ENCODE results near the gene SKIDA1. TPM values are rescaled to one million over a fixed set of nuclear protein-coding genes. Genes with fewer than 3 reads are reported as not detected.

Gene SKIDA1
- total and polyA plus RNA-seq, 3 donors from 2014 or later: 4.7 to 6.9 (median 6.6) TPM

DNA sequence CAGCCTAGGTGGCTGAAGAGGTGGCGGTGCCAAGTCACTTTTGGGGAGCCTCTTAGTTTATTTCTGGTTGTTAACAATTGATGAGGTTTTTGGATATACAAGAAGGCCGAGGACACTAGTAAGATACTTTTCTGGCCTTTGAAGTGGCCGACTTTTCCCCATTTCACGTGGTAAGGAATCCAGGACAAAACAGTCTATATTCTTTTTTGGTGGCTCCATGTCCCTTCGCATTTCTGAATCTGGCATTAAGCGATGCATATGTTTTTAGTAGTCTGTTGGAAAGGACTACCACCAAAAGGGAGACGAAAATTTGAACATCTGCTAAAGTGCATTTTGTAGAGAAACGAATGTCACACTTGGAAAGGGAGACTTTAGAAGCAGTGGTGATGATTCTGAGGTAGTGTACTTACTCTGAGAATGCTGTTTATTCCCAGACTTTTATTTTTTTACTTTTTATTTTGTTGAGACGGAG, 10.0 kb upstream of the SKIDA1 start:
- Histone ChIP-seq H3K36me3 (ENCODE audit: low read depth, missing control alignments) (no peaks in the 10 kb centered on the region), H3K9me3 (no peaks in the 10 kb centered on the region), H3K27me3 (no peaks in the 10 kb centered on the region), H3K4me3 (peak overlapping the region; percentile 84 to 93), H3K27ac (peak overlapping the region; percentile 80 to 100), H3K4me1 (peaks cover 12% of the 10 kb centered on the region)
- WGBS, 2 donors: 14 to 19% methylated on average over 9 of the region's 9 CpGs
- intact Hi-C loops (cut with DNase I; ENCODE audit: low total_unique reads): loop anchor here (2.0 to 10.0 kb wide), 2 partner anchors 41 to 719 kb away; no protein-coding TSS in a partner anchor
- DNase-seq: no peak
- TF ChIP-seq, protein P1, sequence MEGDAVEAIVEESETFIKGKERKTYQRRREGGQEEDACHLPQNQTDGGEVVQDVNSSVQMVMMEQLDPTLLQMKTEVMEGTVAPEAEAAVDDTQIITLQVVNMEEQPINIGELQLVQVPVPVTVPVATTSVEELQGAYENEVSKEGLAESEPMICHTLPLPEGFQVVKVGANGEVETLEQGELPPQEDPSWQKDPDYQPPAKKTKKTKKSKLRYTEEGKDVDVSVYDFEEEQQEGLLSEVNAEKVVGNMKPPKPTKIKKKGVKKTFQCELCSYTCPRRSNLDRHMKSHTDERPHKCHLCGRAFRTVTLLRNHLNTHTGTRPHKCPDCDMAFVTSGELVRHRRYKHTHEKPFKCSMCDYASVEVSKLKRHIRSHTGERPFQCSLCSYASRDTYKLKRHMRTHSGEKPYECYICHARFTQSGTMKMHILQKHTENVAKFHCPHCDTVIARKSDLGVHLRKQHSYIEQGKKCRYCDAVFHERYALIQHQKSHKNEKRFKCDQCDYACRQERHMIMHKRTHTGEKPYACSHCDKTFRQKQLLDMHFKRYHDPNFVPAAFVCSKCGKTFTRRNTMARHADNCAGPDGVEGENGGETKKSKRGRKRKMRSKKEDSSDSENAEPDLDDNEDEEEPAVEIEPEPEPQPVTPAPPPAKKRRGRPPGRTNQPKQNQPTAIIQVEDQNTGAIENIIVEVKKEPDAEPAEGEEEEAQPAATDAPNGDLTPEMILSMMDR (IDR thresholded peaks at IDR 0.05): no peak
- TF ChIP-seq POLR2A (IDR thresholded peaks at IDR 0.05): no peak

DNA sequence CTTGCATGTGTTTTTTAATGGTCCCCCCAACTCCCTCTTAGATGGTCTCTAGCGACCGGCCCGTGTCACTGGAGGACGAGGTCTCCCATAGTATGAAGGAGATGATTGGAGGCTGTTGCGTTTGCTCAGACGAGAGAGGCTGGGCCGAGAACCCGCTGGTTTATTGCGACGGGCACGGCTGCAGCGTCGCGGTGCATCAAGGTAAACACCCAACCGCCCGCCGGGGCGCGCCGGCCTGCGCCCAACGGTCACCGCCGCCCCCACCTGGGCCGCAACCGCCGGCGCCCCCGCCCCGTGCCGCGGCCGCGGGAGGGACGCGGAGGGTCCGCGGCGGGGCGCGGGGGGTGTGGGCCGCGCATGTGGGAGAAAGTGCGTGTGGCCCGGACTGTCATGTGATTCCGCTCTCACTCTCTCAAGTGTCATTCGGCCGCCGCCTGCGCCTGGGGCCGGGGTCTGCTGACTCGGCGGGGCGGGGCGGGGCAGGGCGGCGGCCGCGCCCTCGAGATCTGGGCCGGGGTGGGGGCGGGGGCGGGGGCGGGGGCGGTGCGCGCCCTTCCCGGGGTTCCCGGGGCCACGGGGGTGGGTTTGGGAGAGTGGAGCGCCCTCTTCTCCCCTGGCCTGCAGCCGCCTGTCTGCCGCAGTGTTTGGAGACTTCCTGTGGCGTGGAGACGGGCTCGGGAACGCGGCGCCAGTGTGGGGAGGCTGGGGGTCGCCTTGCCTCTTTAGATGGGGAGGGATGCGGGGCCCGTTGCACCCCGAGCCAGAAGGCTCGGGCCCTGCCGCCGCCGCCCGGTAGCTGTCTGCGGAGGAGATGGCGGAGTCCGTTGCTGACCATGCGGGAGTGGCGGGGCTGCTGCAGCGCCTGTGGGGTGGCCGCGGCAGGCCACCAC, 9.4 kb upstream of the SKIDA1 start:
- intact Hi-C loops (cut with DNase I; ENCODE audit: low total_unique reads): loop anchor here (2.0 to 10.0 kb wide), 2 partner anchors 40 to 720 kb away; no protein-coding TSS in a partner anchor
- Histone ChIP-seq H3K27me3 (no peaks in the 10 kb centered on the region), H3K27ac (peak overlapping the region; percentile 94 to 100), H3K9me3 (no peaks in the 10 kb centered on the region), H3K4me1 (peaks cover 12% of the 10 kb centered on the region), H3K36me3 (ENCODE audit: low read depth, missing control alignments) (no peaks in the 10 kb centered on the region), H3K4me3 (peak overlapping the region; percentile 84 to 93)
- TF ChIP-seq, protein P1 (IDR thresholded peaks at IDR 0.05): no peak
- TF ChIP-seq POLR2A (IDR thresholded peaks at IDR 0.05): no peak
- 1% methylated on average over 64 of the region's 96 CpGs; no CpG with 5 or more reads in 1 of the 2 donors for WGBS, 2 donors
- peak; percentile 79 for DNase-seq

DNA sequence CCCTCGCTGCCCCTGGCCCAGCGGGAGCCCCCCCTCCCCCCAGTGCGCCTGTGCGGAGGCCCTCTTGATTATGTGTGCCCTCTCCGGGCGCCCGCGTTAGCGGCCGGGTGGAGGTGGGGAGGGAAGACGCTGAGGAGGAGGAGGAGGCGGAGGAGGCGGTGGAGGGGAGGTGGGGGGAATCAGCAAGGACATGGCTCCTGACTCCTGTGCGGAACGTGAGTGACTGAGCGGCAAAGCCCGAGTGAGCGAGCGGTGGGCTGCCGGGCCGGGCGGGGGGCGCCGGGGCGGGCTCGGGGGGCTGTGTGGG, 8.8 kb upstream of the SKIDA1 start:
- H3K4me1 ChIP-seq: peaks cover 12% of the 10 kb centered on the region
- 0 to 1% methylated on average over 2 to 21 of the region's 26 CpGs for WGBS, 2 donors
- H3K27me3 ChIP-seq: no peaks in the 10 kb centered on the region
- peak overlapping the region; percentile 94 to 100 for H3K27ac ChIP-seq
- H3K36me3 ChIP-seq (ENCODE audit: low read depth, missing control alignments): no peaks in the 10 kb centered on the region
- no peak for DNase-seq
- intact Hi-C loops (cut with DNase I; ENCODE audit: low total_unique reads): loop anchor here (2.0 to 10.0 kb wide), 2 partner anchors 39 to 721 kb away; no protein-coding TSS in a partner anchor
- H3K4me3 ChIP-seq: peak overlapping the region; percentile 84 to 93
- TF ChIP-seq POLR2A (IDR thresholded peaks at IDR 0.05): no peak
- TF ChIP-seq, protein P1 (IDR thresholded peaks at IDR 0.05): no peak
- no peaks in the 10 kb centered on the region for H3K9me3 ChIP-seq

DNA sequence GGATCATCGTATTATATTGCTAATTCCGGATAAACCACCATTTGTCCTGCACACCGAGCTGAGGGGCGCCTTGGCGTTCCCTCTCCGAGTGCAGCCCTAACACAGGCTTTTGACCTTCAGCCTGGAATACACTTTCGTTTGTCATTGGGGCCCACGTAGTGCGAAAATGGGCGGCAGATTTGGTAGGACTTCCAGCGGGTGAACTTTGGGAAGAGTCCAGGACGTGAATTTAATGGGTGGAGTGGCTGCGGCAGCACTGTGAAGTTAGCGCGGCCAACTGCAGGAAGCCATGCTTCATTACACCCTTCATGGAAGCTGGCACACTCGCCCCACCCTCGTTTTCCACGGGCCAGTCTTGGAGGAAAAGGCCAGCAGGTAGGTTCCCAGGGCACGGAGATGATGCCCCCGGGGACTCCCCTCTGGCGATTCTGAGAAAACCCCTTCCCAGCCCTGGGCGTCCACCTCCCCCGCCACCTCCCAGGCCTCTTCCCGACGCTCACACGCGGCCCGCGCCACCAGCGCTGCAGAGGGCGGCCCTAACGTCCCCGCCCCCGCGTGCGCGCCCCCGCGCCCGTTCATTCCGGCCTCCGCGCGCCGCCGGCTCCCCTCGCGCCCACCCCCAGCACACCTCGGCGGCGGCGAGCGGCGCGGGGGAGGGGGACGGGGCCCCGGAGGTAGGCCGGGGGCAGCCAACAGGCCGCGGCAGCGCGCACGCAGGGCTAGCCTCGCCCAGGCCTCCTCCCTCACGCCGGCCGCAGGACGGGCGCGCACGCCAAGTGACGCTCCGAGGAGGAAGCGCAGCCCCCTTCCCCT, 8.2 kb upstream of the SKIDA1 start, which contains the start of gene MLLT10:
MLLT10 (plus strand) TSS at position 766 of the 813 bp plus-strand sequence. CDS start 413 bp downstream, outside the sequence.
- intact Hi-C loops (cut with DNase I; ENCODE audit: low total_unique reads): loop anchor here (2.0 to 10.0 kb wide), 2 partner anchors 39 to 721 kb away; no protein-coding TSS in a partner anchor
- Histone ChIP-seq H3K36me3 (ENCODE audit: low read depth, missing control alignments) (no peaks in the 10 kb centered on the region), H3K4me1 (peaks cover 15% of the 10 kb centered on the region), H3K4me3 (peak within 1 kb of the TSS; percentile 84 to 93), H3K27me3 (no peaks in the 10 kb centered on the region), H3K9me3 (no peaks in the 10 kb centered on the region), H3K27ac (peak within 1 kb of the TSS; percentile 97 to 100)
- DNase-seq: peak; percentile 96
- TF ChIP-seq, protein P1 (IDR thresholded peaks at IDR 0.05): peak in 1 of 3 experiments; percentile 30
- no peak for TF ChIP-seq POLR2A (IDR thresholded peaks at IDR 0.05)
- 0 to 2% methylated on average over 23 to 48 of the region's 74 CpGs for WGBS, 2 donors
